Thyroid gland (tissue), 4 donors: Measurements from ENCODE around the gene FBXO4.

Experiments
- POLR2A ChIP-seq, 2 donors: fragments of 450-650 bp; IDR thresholded peaks; one replicate each; pipeline ENCODE4 v1.6.1; 2017; ENCODE audit warnings: antibody characterized with exemption in 2 of 2, mild to moderate bottlenecking in 2 of 2, moderate library complexity in 1 of 2
- TF ChIP-seq, protein P1 (sequence below), 6 experiments: fragments of 200-600 bp in 3 of 6; fragments of 450-650 bp in 3 of 6; sonication (generic) in 3 of 6; IDR thresholded peaks; one replicate each; pipeline ENCODE4 v1.5.1; 2016 to 2019; ENCODE audit warnings: antibody characterized with exemption in 6 of 6, mild to moderate bottlenecking in 2 of 6, inconsistent platforms in 1 of 6, moderate library complexity in 1 of 6

DNA sequence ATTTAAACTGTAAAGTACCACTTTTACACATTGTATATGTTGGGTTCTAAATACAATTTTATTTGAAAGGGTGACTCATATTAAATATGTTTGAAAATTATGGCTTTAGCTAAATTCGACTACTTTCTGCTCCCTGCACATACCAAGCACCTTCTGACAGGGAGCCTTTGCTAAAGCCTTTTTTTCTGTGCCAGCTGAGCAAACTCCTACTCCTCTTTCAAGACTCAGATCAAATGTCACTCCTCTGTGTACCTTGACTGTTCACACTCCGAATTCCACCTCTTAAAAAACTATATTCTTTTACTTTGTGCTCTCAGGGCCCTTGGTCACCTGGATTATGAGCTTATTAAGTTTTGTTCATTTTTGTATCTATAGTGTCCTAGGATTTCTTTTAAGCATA is 48.4 kb upstream of the FBXO4 start:
- TF ChIP-seq, protein P1, sequence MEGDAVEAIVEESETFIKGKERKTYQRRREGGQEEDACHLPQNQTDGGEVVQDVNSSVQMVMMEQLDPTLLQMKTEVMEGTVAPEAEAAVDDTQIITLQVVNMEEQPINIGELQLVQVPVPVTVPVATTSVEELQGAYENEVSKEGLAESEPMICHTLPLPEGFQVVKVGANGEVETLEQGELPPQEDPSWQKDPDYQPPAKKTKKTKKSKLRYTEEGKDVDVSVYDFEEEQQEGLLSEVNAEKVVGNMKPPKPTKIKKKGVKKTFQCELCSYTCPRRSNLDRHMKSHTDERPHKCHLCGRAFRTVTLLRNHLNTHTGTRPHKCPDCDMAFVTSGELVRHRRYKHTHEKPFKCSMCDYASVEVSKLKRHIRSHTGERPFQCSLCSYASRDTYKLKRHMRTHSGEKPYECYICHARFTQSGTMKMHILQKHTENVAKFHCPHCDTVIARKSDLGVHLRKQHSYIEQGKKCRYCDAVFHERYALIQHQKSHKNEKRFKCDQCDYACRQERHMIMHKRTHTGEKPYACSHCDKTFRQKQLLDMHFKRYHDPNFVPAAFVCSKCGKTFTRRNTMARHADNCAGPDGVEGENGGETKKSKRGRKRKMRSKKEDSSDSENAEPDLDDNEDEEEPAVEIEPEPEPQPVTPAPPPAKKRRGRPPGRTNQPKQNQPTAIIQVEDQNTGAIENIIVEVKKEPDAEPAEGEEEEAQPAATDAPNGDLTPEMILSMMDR (IDR thresholded peaks at IDR 0.05) = no peak
- TF ChIP-seq POLR2A (IDR thresholded peaks at IDR 0.05) = no peak
